Activated T-helper 1 cell treated with anti-CD3 and anti-CD28 coated beads, Interleukin-12 subunit alpha, Interleukin-12 subunit beta, Interleukin-2, Interleukin-4 antibody, amounts not matched to agents 30 ng/mL and 10 ng/mL and 1 ng/mL, durations not matched to agents 14 hours and 24 hours and 36 hours (primary cell): ENCODE measurements around the gene SOD3. TPM values are rescaled to one million over a fixed set of nuclear protein-coding genes. Genes with fewer than 3 reads are reported as not detected.

ENCODE experiments used
- DNase-seq: peaks from one replicate; pipeline ENCODE4 v3.0.0; 2021; ENCODE audit warnings: low spot score
- H3K27ac Mint-ChIP-seq: one replicate; pipeline ENCODE4 v1.8.0; 2021; ENCODE audit warnings: mild to moderate bottlenecking, mixed read lengths
- H3K27me3 Mint-ChIP-seq: one replicate; pipeline ENCODE4 v1.8.0; 2022; ENCODE audit warnings: mild to moderate bottlenecking, moderate library complexity, mixed read lengths; ENCODE audit not compliant: insufficient read depth
- H3K36me3 Mint-ChIP-seq: one replicate; pipeline ENCODE4 v1.8.0; 2021; ENCODE audit warnings: low read depth, mixed read lengths
- H3K4me1 Mint-ChIP-seq: one replicate; pipeline ENCODE4 v1.8.0; 2021; ENCODE audit warnings: low read depth, mixed read lengths
- H3K4me3 Mint-ChIP-seq: one replicate; pipeline ENCODE4 v1.8.0; 2021; ENCODE audit warnings: mild to moderate bottlenecking, moderate library complexity, mixed read lengths
- H3K9me3 Mint-ChIP-seq: one replicate; pipeline ENCODE4 v1.8.0; 2021; ENCODE audit warnings: mixed read lengths
- intact Hi-C: fragments of 100-400 bp; cut with micrococcal nuclease; formaldehyde crosslinking; loops from one replicate; pipeline ENCODE4 v1.15.1; 2024
- total RNA-seq: library from RNA; stranded (reverse); gene quantifications from 2 replicates; pipeline ENCODE4 v1.2.3, GENCODE V29; 2022

SOD3 gene
- not detected in 2 replicates for total RNA-seq

- Mint-ChIP-seq H3K27me3 (peaks cover 15% of the 10 kb centered on the region), H3K27ac (no peak within 1 kb of the TSS), H3K4me1 (no peaks in the 10 kb centered on the region), H3K36me3 (no peaks in the 10 kb centered on the region), H3K9me3 (no peaks in the 10 kb centered on the region), H3K4me3 (no peak within 1 kb of the TSS)
- intact Hi-C loops = no loop called here
- no peak for DNase-seq
These were observed at the start of gene SOD3 for GRCh38 chr4:24794916-24795665. TSS of gene SOD3 (plus strand) at chr4:24795573. CDS start at chr4:24799522, 3,949 bp downstream.

GRCh38 chr4:24747234-24747975 lies 48.0 kb upstream of the SOD3 start:
- Mint-ChIP-seq H3K4me3 (no peak overlapping the region), H3K4me1 (no peaks in the 10 kb centered on the region), H3K27me3 (peaks cover 3% of the 10 kb centered on the region), H3K9me3 (no peaks in the 10 kb centered on the region), H3K36me3 (no peaks in the 10 kb centered on the region), H3K27ac (no peak overlapping the region)
- no peak for DNase-seq
- intact Hi-C loops = no loop called here

GRCh38 chr4:24748023-24748422 lies 47.4 kb upstream of the SOD3 start:
- Mint-ChIP-seq H3K36me3 (no peaks in the 10 kb centered on the region), H3K9me3 (no peaks in the 10 kb centered on the region), H3K27me3 (peaks cover 3% of the 10 kb centered on the region), H3K4me1 (no peaks in the 10 kb centered on the region), H3K27ac (no peak overlapping the region), H3K4me3 (no peak overlapping the region)
- no peak for DNase-seq
- intact Hi-C loops = no loop called here

GRCh38 chr4:24748758-24749350 lies 46.5 kb upstream of the SOD3 start:
- Mint-ChIP-seq H3K4me3 (no peak overlapping the region), H3K27ac (no peak overlapping the region), H3K27me3 (peaks cover 3% of the 10 kb centered on the region), H3K4me1 (no peaks in the 10 kb centered on the region), H3K36me3 (no peaks in the 10 kb centered on the region), H3K9me3 (no peaks in the 10 kb centered on the region)
- DNase-seq = no peak
- intact Hi-C loops = no loop called here

- Mint-ChIP-seq H3K4me1 (no peaks in the 10 kb centered on the region), H3K36me3 (no peaks in the 10 kb centered on the region), H3K27me3 (peaks cover 3% of the 10 kb centered on the region), H3K27ac (no peak overlapping the region), H3K4me3 (no peak overlapping the region), H3K9me3 (no peaks in the 10 kb centered on the region)
- intact Hi-C loops = no loop called here
- DNase-seq = no peak
These were observed 45.3 kb upstream of the SOD3 start for GRCh38 chr4:24750106-24750505.

- DNase-seq = no peak
- H3K27me3 Mint-ChIP-seq = no peaks in the 10 kb centered on the region
- intact Hi-C loops = no loop called here
- H3K36me3 Mint-ChIP-seq = no peaks in the 10 kb centered on the region
- H3K4me1 Mint-ChIP-seq = no peaks in the 10 kb centered on the region
- H3K4me3 Mint-ChIP-seq = no peak overlapping the region
- no peak overlapping the region for H3K27ac Mint-ChIP-seq
- peaks cover 12% of the 10 kb centered on the region for H3K9me3 Mint-ChIP-seq
These were observed 43.3 kb upstream of the SOD3 start for GRCh38 chr4:24751926-24752539.

- Mint-ChIP-seq H3K27ac (no peak overlapping the region), H3K4me1 (no peaks in the 10 kb centered on the region), H3K4me3 (no peak overlapping the region), H3K9me3 (peaks cover 19% of the 10 kb centered on the region), H3K36me3 (no peaks in the 10 kb centered on the region), H3K27me3 (no peaks in the 10 kb centered on the region)
- intact Hi-C loops = no loop called here
- DNase-seq = no peak
These were observed 41.9 kb upstream of the SOD3 start for GRCh38 chr4:24753519-24753918.

- Mint-ChIP-seq H3K9me3 (peaks cover 23% of the 10 kb centered on the region), H3K4me1 (no peaks in the 10 kb centered on the region), H3K36me3 (no peaks in the 10 kb centered on the region), H3K27ac (no peak overlapping the region), H3K4me3 (no peak overlapping the region), H3K27me3 (no peaks in the 10 kb centered on the region)
- DNase-seq = no peak
- intact Hi-C loops = no loop called here
These were observed 40.8 kb upstream of the SOD3 start for GRCh38 chr4:24754571-24754970.

- Mint-ChIP-seq H3K27ac (no peak overlapping the region), H3K36me3 (no peaks in the 10 kb centered on the region), H3K4me1 (no peaks in the 10 kb centered on the region), H3K4me3 (no peak overlapping the region), H3K27me3 (no peaks in the 10 kb centered on the region), H3K9me3 (peaks cover 6% of the 10 kb centered on the region)
- intact Hi-C loops = no loop called here
- no peak for DNase-seq
These were observed 31.6 kb upstream of the SOD3 start for GRCh38 chr4:24763631-24764297.

GRCh38 chr4:24764345-24764744 lies 31.0 kb upstream of the SOD3 start:
- no peak overlapping the region for H3K4me3 Mint-ChIP-seq
- H3K9me3 Mint-ChIP-seq = peaks cover 4% of the 10 kb centered on the region
- H3K4me1 Mint-ChIP-seq = no peaks in the 10 kb centered on the region
- H3K36me3 Mint-ChIP-seq = no peaks in the 10 kb centered on the region
- DNase-seq = no peak
- H3K27ac Mint-ChIP-seq = no peak overlapping the region
- no peaks in the 10 kb centered on the region for H3K27me3 Mint-ChIP-seq
- intact Hi-C loops = no loop called here

GRCh38 chr4:24765376-24765988 lies 29.9 kb upstream of the SOD3 start:
- no peak overlapping the region for H3K27ac Mint-ChIP-seq
- no peak overlapping the region for H3K4me3 Mint-ChIP-seq
- no peaks in the 10 kb centered on the region for H3K36me3 Mint-ChIP-seq
- peaks cover 8% of the 10 kb centered on the region for H3K4me1 Mint-ChIP-seq
- no peaks in the 10 kb centered on the region for H3K9me3 Mint-ChIP-seq
- H3K27me3 Mint-ChIP-seq = no peaks in the 10 kb centered on the region
- no peak for DNase-seq
- intact Hi-C loops = no loop called here

- Mint-ChIP-seq H3K4me3 (no peak overlapping the region), H3K36me3 (no peaks in the 10 kb centered on the region), H3K27me3 (no peaks in the 10 kb centered on the region), H3K4me1 (peaks cover 8% of the 10 kb centered on the region), H3K9me3 (peaks cover 5% of the 10 kb centered on the region), H3K27ac (no peak overlapping the region)
- intact Hi-C loops = no loop called here
- DNase-seq = no peak
These were observed 27.4 kb upstream of the SOD3 start for GRCh38 chr4:24768006-24768405.
